ENCODE data around the gene TAF6.

The TAF6 gene

GRCh38 chr7:100095289-100095688 lies 23.9 kb downstream of the TAF6 start:
- Mint-ChIP-seq H3K4me1 (peaks cover 61% of the 10 kb centered on the region), H3K27ac (peak overlapping the region; percentile 80)

GRCh38 chr7:100093925-100094486 lies 25.2 kb downstream of the TAF6 start:
- no peaks in the 10 kb centered on the region for H3K9me3 Mint-ChIP-seq
- peak overlapping the region; percentile 67 for H3K27ac Mint-ChIP-seq
- peaks cover 61% of the 10 kb centered on the region for H3K4me1 Mint-ChIP-seq
- ATAC-seq (no peak), DNase-seq (ENCODE audit: low spot score in 2 of 2) (no peak)
- no peak overlapping the region for H3K4me3 Mint-ChIP-seq
- H3K36me3 Mint-ChIP-seq, result peaks cover 100% of the 10 kb centered on the region

More at GRCh38 chr7:100095289-100095688, 23.9 kb downstream of the TAF6 start:
- Mint-ChIP-seq H3K9me3 (no peaks in the 10 kb centered on the region), H3K4me3 (no peak overlapping the region), H3K36me3 (peaks cover 100% of the 10 kb centered on the region)
- ATAC-seq, result no peak
- no peak for DNase-seq (ENCODE audit: low spot score in 2 of 2)

DNA sequence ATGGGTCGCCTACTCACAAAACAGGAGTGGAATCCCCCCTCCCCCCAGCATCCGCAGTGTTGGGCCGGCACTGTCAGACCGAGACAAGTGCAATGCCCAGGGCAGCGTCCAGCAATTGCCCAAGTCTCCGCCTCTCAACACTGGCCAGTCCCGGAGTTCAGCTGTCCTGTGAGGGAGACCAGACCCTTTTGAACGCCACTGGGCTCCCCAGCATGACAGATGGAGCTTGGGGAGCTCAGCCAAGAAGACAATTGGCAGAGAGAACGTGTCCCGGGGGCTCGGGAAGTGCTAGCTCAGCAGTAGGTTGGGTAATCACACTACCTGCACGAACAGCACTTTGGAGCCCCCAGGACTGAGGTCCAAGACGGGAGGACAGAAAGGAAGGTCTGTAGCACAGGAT lies 25.7 kb downstream of the TAF6 start:
- no peak for DNase-seq (ENCODE audit: low spot score in 2 of 2)
- no peaks in the 10 kb centered on the region for H3K9me3 Mint-ChIP-seq
- H3K36me3 Mint-ChIP-seq, result peaks cover 100% of the 10 kb centered on the region
- H3K27ac Mint-ChIP-seq, result peak overlapping the region; percentile 67
- peaks cover 56% of the 10 kb centered on the region for H3K4me1 Mint-ChIP-seq
- H3K4me3 Mint-ChIP-seq, result no peak overlapping the region
- ATAC-seq, result no peak

GRCh38 chr7:100093054-100093453 lies 26.1 kb downstream of the TAF6 start:
- ATAC-seq (no peak), DNase-seq (ENCODE audit: low spot score in 2 of 2) (no peak)
- Mint-ChIP-seq H3K4me3 (no peak overlapping the region), H3K9me3 (no peaks in the 10 kb centered on the region), H3K27ac (peak overlapping the region; percentile 67), H3K4me1 (peaks cover 51% of the 10 kb centered on the region), H3K36me3 (peaks cover 100% of the 10 kb centered on the region)

GRCh38 chr7:100091411-100092181 lies 27.6 kb downstream of the TAF6 start:
- ATAC-seq, result peak; percentile 15
- Mint-ChIP-seq H3K27ac (peak overlapping the region; percentile 91), H3K36me3 (peaks cover 87% of the 10 kb centered on the region), H3K4me3 (no peak overlapping the region), H3K9me3 (no peaks in the 10 kb centered on the region), H3K4me1 (peaks cover 42% of the 10 kb centered on the region)
- DNase-seq (ENCODE audit: low spot score in 2 of 2), result no peak

DNA sequence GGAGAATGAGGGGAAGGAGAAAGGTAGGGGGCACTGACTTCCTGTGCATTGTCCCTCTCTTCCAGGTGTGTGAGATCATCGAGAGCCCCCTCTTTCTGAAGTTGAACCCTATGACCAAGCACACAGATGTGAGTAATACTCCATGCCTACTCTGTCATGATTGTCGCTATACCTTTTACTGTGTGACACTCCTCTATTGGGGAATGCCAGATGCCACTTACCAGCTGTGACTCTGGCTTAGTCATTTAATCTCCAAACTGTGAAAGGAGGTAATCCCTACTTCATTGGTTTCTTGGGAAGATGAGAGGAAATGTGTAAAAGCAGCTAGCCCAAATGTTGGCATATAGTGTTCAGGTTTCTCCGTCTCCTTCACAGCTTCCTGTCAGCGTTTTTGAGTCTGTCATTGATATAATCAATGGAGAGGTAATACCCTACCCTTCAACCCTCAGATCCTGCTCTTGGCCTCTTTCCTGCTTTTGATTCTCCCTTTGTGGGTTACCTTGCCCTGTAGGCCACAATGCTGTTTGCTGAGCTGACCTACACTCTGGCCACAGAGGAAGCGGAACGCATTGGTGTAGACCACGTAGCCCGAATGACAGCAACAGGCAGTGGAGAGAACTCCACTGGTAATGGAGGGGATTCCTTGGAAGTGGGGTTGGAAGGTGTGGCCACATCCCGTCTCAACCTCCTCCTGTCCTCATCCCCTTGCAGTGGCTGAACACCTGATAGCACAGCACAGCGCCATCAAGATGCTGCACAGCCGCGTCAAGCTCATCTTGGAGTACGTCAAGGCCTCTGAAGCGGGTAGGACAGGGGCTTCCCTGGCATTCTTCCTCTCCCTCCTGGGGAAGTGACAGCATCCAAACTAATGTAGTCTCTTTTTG lies 28.4 kb downstream of the TAF6 start:
- peaks cover 39% of the 10 kb centered on the region for H3K4me1 Mint-ChIP-seq
- ATAC-seq (no peak), DNase-seq (ENCODE audit: low spot score in 2 of 2) (no peak)
- H3K27ac Mint-ChIP-seq, result peak overlapping the region; percentile 91
- H3K9me3 Mint-ChIP-seq, result no peaks in the 10 kb centered on the region
- H3K4me3 Mint-ChIP-seq, result peak overlapping the region; percentile 87
- peaks cover 79% of the 10 kb centered on the region for H3K36me3 Mint-ChIP-seq

DNA sequence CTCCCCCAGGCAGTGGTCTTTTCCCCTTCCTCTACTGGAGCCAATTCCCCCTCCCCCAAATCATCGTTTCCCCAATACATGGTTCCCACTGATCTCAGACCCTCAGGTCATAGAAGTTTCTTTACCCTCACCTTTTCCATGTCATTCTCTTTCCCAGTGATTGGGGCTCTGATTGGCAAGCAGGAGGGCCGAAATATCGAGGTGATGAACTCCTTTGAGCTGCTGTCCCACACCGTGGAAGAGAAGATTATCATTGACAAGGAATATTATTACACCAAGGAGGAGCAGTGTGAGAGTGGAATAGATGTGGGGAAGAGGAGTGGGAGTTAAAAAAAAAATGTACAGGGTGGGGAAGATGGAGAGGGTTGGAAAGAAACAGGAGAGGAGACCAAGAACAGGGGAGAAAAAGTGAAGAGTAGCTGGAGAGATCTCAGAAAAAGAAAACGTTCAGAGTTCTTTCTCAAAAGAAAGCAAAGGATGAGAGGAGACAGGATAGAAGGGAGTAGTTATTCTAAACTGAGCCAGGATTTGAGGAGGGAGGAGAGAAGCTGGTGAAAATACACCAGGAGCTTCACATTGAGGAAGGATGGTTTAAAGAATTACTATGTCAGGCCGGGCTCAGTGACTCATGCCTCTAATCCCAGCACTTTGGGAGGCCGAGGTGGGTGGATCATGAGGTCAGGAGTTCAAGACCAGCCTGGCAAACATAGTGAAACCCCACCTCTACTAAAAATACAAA lies 29.5 kb downstream of the TAF6 start:
- peak overlapping the region; percentile 91 for H3K27ac Mint-ChIP-seq
- H3K9me3 Mint-ChIP-seq, result no peaks in the 10 kb centered on the region
- peak overlapping the region; percentile 87 for H3K4me3 Mint-ChIP-seq
- no peak for ATAC-seq
- H3K4me1 Mint-ChIP-seq, result peaks cover 31% of the 10 kb centered on the region
- DNase-seq (ENCODE audit: low spot score in 2 of 2), result no peak
- H3K36me3 Mint-ChIP-seq, result peaks cover 73% of the 10 kb centered on the region

GRCh38 chr7:100088621-100089457 lies 30.3 kb downstream of the TAF6 start, which contains the start of gene COPS6:
Gene COPS6 (plus strand): TSS chr7:100088969. CDS start chr7:100088991, 22 bp downstream.
- Mint-ChIP-seq H3K4me1 (peaks cover 30% of the 10 kb centered on the region), H3K27ac (peak within 1 kb of the TSS; percentile 91), H3K4me3 (peak within 1 kb of the TSS; percentile 87), H3K36me3 (peaks cover 65% of the 10 kb centered on the region), H3K9me3 (no peaks in the 10 kb centered on the region)
- peak; percentile 90 to 93 for DNase-seq (ENCODE audit: low spot score in 2 of 2)
- ATAC-seq, result peak; percentile 73

DNA sequence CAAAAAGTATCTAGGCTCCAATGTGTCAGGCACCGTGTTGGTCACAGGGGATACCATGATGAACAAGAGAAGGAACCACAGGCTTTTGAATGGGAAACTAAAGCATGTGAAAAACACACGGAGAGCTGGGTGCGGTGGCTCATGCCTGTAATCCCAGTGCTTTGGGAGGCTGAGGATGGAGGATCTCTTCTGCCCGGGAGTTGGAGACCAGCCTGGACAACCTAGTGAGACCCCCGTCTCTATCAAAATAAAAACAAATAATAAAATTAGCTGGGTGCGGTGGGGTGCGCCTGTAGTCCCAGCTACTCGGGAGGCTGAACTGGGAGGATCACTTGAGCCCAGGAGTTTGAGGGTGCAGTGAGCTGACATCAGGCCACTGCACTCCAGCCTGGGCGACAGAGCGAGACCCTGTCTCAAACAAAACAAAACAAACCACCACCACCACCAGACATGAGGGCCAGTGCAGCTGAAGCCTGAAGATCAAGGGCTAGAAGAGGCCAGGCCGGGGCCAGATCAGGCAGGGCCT lies 31.0 kb downstream of the TAF6 start:
- peaks cover 25% of the 10 kb centered on the region for H3K4me1 Mint-ChIP-seq
- H3K9me3 Mint-ChIP-seq, result no peaks in the 10 kb centered on the region
- peaks cover 60% of the 10 kb centered on the region for H3K36me3 Mint-ChIP-seq
- peak overlapping the region; percentile 87 for H3K4me3 Mint-ChIP-seq
- ATAC-seq (peak; percentile 2), DNase-seq (ENCODE audit: low spot score in 2 of 2) (no peak)
- peak overlapping the region; percentile 91 for H3K27ac Mint-ChIP-seq

GRCh38 chr7:100087055-100087750 lies 32.0 kb downstream of the TAF6 start:
- Mint-ChIP-seq H3K27ac (peak overlapping the region; percentile 73), H3K36me3 (peaks cover 60% of the 10 kb centered on the region), H3K4me3 (peak overlapping the region; percentile 21), H3K9me3 (no peaks in the 10 kb centered on the region), H3K4me1 (peaks cover 33% of the 10 kb centered on the region)
- no peak for ATAC-seq
- no peak for DNase-seq (ENCODE audit: low spot score in 2 of 2)

- Mint-ChIP-seq H3K36me3 (peaks cover 58% of the 10 kb centered on the region), H3K4me1 (peaks cover 31% of the 10 kb centered on the region), H3K27ac (no peak overlapping the region), H3K9me3 (no peaks in the 10 kb centered on the region), H3K4me3 (no peak overlapping the region)
- DNase-seq (ENCODE audit: low spot score in 2 of 2) (no peak), ATAC-seq (no peak)
Measured at GRCh38 chr7:100085515-100085914, 33.6 kb downstream of the TAF6 start.

DNA sequence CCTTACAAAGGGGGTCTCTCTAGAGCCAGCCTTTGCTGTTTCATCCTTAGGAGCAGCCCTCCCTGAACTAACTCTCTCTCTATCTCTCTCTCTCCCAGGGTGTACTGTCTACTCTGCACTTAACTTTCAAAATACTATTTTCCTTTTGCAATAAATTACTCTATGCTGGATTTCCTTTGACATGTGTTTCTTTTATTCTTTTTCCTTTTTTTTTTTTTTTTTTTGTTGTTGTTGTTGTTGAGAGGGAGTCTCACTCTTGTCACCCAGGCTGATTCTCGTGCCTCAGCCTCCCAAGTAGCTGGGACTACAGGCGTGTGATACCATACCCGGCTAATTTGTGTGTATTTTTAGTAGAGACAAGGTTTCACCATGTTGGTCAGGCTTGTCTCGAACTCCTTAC lies 36.2 kb downstream of the TAF6 start:
- Mint-ChIP-seq H3K4me1 (peaks cover 38% of the 10 kb centered on the region), H3K27ac (peak overlapping the region; percentile 95), H3K36me3 (peaks cover 58% of the 10 kb centered on the region), H3K9me3 (no peaks in the 10 kb centered on the region), H3K4me3 (peak overlapping the region; percentile 83)
- ATAC-seq, result no peak
- DNase-seq (ENCODE audit: low spot score in 2 of 2), result no peak

- Mint-ChIP-seq H3K36me3 (peaks cover 70% of the 10 kb centered on the region), H3K4me1 (peaks cover 38% of the 10 kb centered on the region), H3K27ac (peak within 1 kb of the TSS; percentile 95), H3K4me3 (peak within 1 kb of the TSS; percentile 83), H3K9me3 (no peaks in the 10 kb centered on the region)
- ATAC-seq, result peak; percentile 92
- peak; percentile 99 to 100 for DNase-seq (ENCODE audit: low spot score in 2 of 2)
Measured at GRCh38 chr7:100081535-100082102, 37.5 kb downstream of the TAF6 start, which contains the start of gene ZNF3. Gene ZNF3 (minus strand): TSS chr7:100081723. CDS start chr7:100077357, 4,366 bp downstream.
